Psoas muscle (tissue), 8 donors: Measurements from ENCODE around the gene ATG7. TPM values are rescaled to one million over a fixed set of nuclear protein-coding genes. Genes with fewer than 3 reads are reported as not detected.
A peak's percentile ranks its signal among the peaks of the same experiment; 100 is the strongest.

Source experiments
- ATAC-seq, 4 donors: fragments of 200-7000 bp; cut with Tn5 transposase; one replicate each; pipeline ENCODE4 v1.9.1; 2020; ENCODE audit warnings: moderate library complexity in 3 of 4, mild to moderate bottlenecking in 2 of 4
- DNase-seq, 2 donors: peaks; one replicate each; pipeline ENCODE4 v3.0.0-alpha.2; 2020
- H3K27ac ChIP-seq: fragments of 200-600 bp; one replicate; pipeline ENCODE4 v1.8.0; 2022
- H3K27me3 ChIP-seq, 3 donors: fragments of 200-600 bp in 1 of 3; one replicate each; pipeline versions ENCODE4 v1.6.1 to v1.8.0; 2013 to 2022; ENCODE audit warnings: low read length in 2 of 3, mild to moderate bottlenecking in 2 of 3, moderate library complexity in 1 of 3; ENCODE audit not compliant: insufficient read depth in 3 of 3
- H3K36me3 ChIP-seq, 2 donors: fragments of 200-600 bp in 1 of 2; one replicate each; pipeline versions ENCODE4 v1.6.1 to v1.8.0; 2013 to 2022; ENCODE audit warnings: low read depth in 1 of 2, mild to moderate bottlenecking in 1 of 2, moderate library complexity in 1 of 2; ENCODE audit not compliant: insufficient read depth in 1 of 2
- H3K4me1 ChIP-seq: fragments of 200-600 bp; one replicate; pipeline ENCODE4 v1.8.0; 2022
- H3K4me3 ChIP-seq: fragments of 200-600 bp; one replicate; pipeline ENCODE4 v1.8.0; 2022; ENCODE audit warnings: mild to moderate bottlenecking
- H3K9me3 ChIP-seq: fragments of 200-600 bp; one replicate; pipeline ENCODE4 v1.8.0; 2022
- WGBS, 3 donors: extraction: QIAGEN DNeasy Blood & Tissue Kit; methylation state at CpG; one replicate each; pipeline versions ENCODE4 v1.1.6 to v1.1.7; 2013; 5-methylcytosine and 5-hydroxymethylcytosine counted together
- intact Hi-C, 2 donors: fragments of 100-400 bp; cut with DNase I; formaldehyde crosslinking; loops; one replicate each; pipeline versions ENCODE4 v1.11.0 to v1.14.2; 2022
- polyA plus RNA-seq, 3 donors: library from polyadenylated mRNA; stranded (reverse); fragments of 200-250 nt; gene quantifications; one replicate each; pipeline ENCODE4 v1.2.3, GENCODE V29; 2013
- total RNA-seq, 4 donors: library from RNA; stranded (reverse); fragmentation: NEBNext Ultra II Directional in 2 of 4; extraction: Animal tissue kit (Norgen Biotek cat#: 25700) in 2 of 4; gene quantifications; one replicate each; pipeline versions ENCODE4 v1.2.1 to v1.2.4, GENCODE V29; 2021 to 2023
- TF ChIP-seq, protein P1 (sequence below): fragments of 200-600 bp; IDR thresholded peaks from one replicate; pipeline ENCODE4 v1.8.0; 2022; ENCODE audit warnings: antibody characterized with exemption
- donor health status: healthy with polysubstance abuse.
- donor health status: DM: no; HTN: no; CAD: no; lungs with moderate emphysema.
- donor health status: Bipolar disorder and iron deficiency.
- donor health status: healthy.
- donor health status: DM: yes; HTN: yes; CAD: no.
- donor health status: DM: no; HTN: no; CAD: no.
- donor health status: DM: no; HTN: no; CAD: no.
- donor health status: DM: yes; HTN: yes; CAD: no.

ATG7 gene
- total and polyA plus RNA-seq, 7 donors: 5.9 to 15.0 (median 13.5) TPM

DNA sequence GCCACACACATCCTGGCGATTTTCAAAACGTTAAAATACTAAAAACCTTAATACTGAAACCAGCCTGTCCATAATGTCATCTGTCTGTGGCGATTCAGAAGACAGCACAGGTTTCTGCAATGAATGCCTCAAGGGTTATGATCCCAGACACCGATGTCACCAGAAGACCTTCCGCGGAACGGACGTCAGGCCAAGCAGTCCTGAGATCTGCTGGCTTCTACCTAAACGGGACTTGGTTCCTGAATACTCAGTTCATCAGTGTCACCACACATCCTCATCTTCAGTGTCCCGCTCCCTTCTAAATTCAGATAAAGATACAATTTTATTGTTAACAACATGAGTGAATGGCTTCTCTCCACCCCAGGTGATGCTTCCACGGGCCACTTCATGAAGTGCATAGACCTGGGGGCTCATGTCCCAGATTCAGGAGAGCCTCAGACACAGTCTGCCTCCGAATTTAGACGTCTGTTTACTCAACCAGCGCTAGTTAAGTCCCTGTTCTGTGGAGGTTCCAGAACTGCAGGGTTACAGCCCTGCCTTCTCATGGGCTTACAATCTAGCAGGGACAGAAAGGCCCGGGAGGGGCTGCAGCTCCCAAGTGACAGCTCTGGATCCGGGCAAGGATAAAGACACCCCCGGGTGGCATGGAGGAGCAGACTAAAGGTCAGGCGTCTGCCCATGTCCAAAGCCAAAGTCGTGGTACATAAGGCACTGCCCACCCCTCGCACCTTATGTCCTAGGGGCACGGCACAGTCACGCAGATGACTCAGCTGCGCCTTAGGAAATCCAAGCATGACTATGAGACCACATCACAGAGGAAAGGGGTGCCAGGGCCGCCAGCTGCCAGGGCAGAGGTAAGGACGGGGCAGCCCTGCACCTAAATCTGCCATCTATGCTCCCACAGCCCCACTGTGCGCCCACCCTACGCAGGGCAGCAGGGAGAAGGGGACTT, 295.6 kb downstream of the ATG7 start:
- DNase-seq (peak; percentile 85 to 93), ATAC-seq (peak; percentile 85 to 92 (median 90))
- H3K27me3 ChIP-seq: no peaks in the 10 kb centered on the region
- H3K4me3 ChIP-seq: peak overlapping the region; percentile 53
- TF ChIP-seq, protein P1, sequence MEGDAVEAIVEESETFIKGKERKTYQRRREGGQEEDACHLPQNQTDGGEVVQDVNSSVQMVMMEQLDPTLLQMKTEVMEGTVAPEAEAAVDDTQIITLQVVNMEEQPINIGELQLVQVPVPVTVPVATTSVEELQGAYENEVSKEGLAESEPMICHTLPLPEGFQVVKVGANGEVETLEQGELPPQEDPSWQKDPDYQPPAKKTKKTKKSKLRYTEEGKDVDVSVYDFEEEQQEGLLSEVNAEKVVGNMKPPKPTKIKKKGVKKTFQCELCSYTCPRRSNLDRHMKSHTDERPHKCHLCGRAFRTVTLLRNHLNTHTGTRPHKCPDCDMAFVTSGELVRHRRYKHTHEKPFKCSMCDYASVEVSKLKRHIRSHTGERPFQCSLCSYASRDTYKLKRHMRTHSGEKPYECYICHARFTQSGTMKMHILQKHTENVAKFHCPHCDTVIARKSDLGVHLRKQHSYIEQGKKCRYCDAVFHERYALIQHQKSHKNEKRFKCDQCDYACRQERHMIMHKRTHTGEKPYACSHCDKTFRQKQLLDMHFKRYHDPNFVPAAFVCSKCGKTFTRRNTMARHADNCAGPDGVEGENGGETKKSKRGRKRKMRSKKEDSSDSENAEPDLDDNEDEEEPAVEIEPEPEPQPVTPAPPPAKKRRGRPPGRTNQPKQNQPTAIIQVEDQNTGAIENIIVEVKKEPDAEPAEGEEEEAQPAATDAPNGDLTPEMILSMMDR: no peak
- peaks cover 44% of the 10 kb centered on the region for H3K4me1 ChIP-seq
- 56 to 81% (median 67%) methylated on average over 27 of the region's 27 CpGs for WGBS, 3 donors
- H3K27ac ChIP-seq: peak overlapping the region; percentile 93
- no peaks in the 10 kb centered on the region for H3K9me3 ChIP-seq
- intact Hi-C loops: loop anchor here (2.0 to 5.0 kb wide), 2 partner anchors 75 kb away; partner anchors contain the start of gene VGLL4 (in 2 of the 2)
- peaks cover 0 to 17% of the 10 kb centered on the region in 2 donors for H3K36me3 ChIP-seq

- peak overlapping the region; percentile 53 for H3K4me3 ChIP-seq
- ATAC-seq (peak; percentile 41 to 74 (median 64)), DNase-seq (peak; percentile 84 to 85)
- H3K27ac ChIP-seq: peak overlapping the region; percentile 93
- intact Hi-C loops: loop anchor here (2.0 to 5.0 kb wide), 2 partner anchors 74 kb away; partner anchors contain the start of gene VGLL4 (in 2 of the 2)
- H3K4me1 ChIP-seq: peaks cover 47% of the 10 kb centered on the region
- H3K27me3 ChIP-seq: no peaks in the 10 kb centered on the region
- H3K36me3 ChIP-seq: peaks cover 0 to 8% of the 10 kb centered on the region in 2 donors
- WGBS, 3 donors: 30 to 50% (median 37%) methylated on average over 29 of the region's 29 CpGs
- H3K9me3 ChIP-seq: no peaks in the 10 kb centered on the region
- TF ChIP-seq, protein P1: no peak
Observed at GRCh38 chr3:11568503-11569155, 296.4 kb downstream of the ATG7 start.

GRCh38 chr3:11569156-11569741, 297.1 kb downstream of the ATG7 start:
- Histone ChIP-seq H3K36me3 (peaks cover 0 to 2% of the 10 kb centered on the region in 2 donors), H3K9me3 (no peaks in the 10 kb centered on the region), H3K27ac (peak overlapping the region; percentile 93), H3K27me3 (no peaks in the 10 kb centered on the region), H3K4me3 (peak overlapping the region; percentile 53), H3K4me1 (peaks cover 54% of the 10 kb centered on the region)
- TF ChIP-seq, protein P1: no peak
- intact Hi-C loops: loop anchor here (2.0 to 5.0 kb wide), 2 partner anchors 73 to 74 kb away; partner anchors contain the start of gene VGLL4 (in 2 of the 2)
- ATAC-seq (no peak), DNase-seq (no peak)
- WGBS, 3 donors: 66 to 86% (median 71%) methylated on average over 13 of the region's 13 CpGs

DNA sequence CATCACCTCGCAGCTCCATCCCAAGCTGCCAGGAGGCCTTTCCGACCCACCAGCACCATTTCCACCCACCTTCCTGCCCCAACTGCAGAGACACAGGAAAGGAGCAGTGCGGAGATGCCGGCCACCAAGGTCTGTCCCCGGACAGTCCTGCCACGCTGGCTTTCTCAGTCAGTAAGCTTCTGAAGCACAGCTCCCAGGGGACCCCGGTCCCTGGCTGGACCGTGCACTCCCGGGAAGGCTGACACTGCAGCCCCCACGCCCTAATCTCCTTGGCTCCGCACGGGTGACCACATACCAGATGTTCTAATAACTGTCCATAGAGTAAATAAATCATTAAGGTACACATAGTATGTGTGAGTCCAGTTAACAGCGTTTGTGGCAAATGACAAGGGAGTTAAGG, 298.1 kb downstream of the ATG7 start:
- no peak for ATAC-seq
- Histone ChIP-seq H3K36me3 (no peaks in the 10 kb centered on the region), H3K27me3 (no peaks in the 10 kb centered on the region), H3K27ac (peak overlapping the region; percentile 93), H3K4me1 (peaks cover 55% of the 10 kb centered on the region), H3K4me3 (no peak overlapping the region), H3K9me3 (no peaks in the 10 kb centered on the region)
- TF ChIP-seq, protein P1: no peak
- no peak for DNase-seq
- WGBS, 3 donors: 39 to 59% (median 53%) methylated on average over 13 of the region's 13 CpGs
- intact Hi-C loops: no loop called here
